ENCODE measurements around the gene NOX5. TPM values are rescaled to one million over a fixed set of nuclear protein-coding genes. Genes with fewer than 3 reads are reported as not detected.
"Not testable (repeated sequence)": the region's sequence is repeated elsewhere in the genome, so short reads cannot be mapped to it uniquely, and the experiment has no call there.

The NOX5 gene
- total RNA-seq, 1 donor from 2014 or later = 0.14 TPM

DNA sequence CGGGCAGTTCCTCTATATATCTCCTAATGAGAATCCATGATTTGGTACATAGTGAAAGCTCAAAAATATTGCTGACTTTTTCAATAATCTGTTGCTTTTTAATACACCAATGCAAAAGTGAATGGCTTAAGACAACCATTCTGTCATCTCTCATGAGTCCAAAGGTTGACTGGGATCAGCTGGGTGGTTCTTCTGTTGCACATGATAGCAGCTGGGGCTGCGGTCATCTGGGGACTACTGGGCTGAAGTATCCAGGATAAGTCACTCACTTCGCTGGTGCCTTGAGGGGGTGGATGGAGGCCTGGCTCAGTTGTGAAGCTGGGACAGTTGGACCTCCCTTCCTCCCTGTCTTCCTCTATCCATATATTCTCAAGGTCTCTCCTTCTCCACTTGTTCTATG is 53.7 kb downstream of the NOX5 start:
- ATAC-seq = no peak
- TF ChIP-seq, protein P1, sequence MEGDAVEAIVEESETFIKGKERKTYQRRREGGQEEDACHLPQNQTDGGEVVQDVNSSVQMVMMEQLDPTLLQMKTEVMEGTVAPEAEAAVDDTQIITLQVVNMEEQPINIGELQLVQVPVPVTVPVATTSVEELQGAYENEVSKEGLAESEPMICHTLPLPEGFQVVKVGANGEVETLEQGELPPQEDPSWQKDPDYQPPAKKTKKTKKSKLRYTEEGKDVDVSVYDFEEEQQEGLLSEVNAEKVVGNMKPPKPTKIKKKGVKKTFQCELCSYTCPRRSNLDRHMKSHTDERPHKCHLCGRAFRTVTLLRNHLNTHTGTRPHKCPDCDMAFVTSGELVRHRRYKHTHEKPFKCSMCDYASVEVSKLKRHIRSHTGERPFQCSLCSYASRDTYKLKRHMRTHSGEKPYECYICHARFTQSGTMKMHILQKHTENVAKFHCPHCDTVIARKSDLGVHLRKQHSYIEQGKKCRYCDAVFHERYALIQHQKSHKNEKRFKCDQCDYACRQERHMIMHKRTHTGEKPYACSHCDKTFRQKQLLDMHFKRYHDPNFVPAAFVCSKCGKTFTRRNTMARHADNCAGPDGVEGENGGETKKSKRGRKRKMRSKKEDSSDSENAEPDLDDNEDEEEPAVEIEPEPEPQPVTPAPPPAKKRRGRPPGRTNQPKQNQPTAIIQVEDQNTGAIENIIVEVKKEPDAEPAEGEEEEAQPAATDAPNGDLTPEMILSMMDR (IDR thresholded peaks at IDR 0.05) = no peak

DNA sequence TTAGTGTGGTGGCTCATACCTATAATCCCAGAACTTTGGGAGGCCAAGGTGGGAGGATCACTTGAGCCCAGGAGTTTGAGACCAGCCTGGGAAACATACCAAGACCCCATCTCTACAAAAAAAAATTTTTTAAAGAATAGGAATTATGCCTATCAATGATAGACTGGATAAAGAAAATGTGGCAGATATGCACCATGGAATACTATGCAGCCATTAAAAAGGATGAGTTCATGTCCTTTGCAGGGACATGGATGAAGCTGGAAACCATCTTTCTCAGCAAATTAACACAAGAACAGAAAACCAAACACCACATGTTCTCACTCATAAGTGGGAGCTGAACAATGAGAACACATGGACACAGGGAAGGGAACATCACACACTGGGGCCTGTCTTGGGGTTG is 54.8 kb downstream of the NOX5 start:
- DNase-seq; H3K27ac ChIP-seq; intact Hi-C loops (cut with DNase I); ATAC-seq; H3K4me3 ChIP-seq; H3K36me3 ChIP-seq; H3K27me3 ChIP-seq; H3K4me1 ChIP-seq; H3K9me3 ChIP-seq: not testable (repeated sequence)

More for the DNA sequence above, 53.7 kb downstream of the NOX5 start:
- Histone ChIP-seq H3K36me3 (no peaks in the 10 kb centered on the region), H3K27me3 (no peaks in the 10 kb centered on the region), H3K4me1 (no peaks in the 10 kb centered on the region), H3K4me3 (no peak overlapping the region), H3K27ac (no peak overlapping the region), H3K9me3 (no peaks in the 10 kb centered on the region)
- no peak for DNase-seq
- intact Hi-C loops (cut with DNase I) = no loop called here

- ATAC-seq (no peak), DNase-seq (no peak)
- intact Hi-C loops (cut with DNase I) = no loop called here
- H3K27ac ChIP-seq = no peak overlapping the region
- TF ChIP-seq, protein P1 (IDR thresholded peaks at IDR 0.05) = no peak
- no peak overlapping the region for H3K4me3 ChIP-seq
- no peaks in the 10 kb centered on the region for H3K9me3 ChIP-seq
- no peaks in the 10 kb centered on the region for H3K27me3 ChIP-seq
- H3K36me3 ChIP-seq = no peaks in the 10 kb centered on the region
- H3K4me1 ChIP-seq = peaks cover 5% of the 10 kb centered on the region
Observed at GRCh38 chr15:69069996-69070395, 55.5 kb downstream of the NOX5 start.

DNA sequence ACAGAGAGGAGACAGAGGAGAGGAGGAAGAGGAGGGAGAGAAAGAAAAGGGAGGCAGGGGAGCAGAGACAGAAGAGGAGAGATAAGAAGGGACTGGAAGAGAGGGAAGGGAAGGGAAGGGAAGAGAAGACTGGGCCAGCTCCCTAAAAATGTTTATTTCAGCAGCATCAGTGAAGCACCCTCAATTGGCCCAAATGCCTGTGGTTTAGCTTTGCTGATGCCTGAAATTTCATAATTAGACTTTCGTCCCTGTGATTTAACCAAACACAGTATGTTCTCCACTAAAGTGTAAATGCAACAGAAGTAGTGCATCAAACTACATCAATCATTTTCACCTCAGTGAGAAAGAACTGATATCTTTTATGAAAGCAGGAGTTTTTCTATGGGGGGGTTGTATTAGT is 55.9 kb downstream of the NOX5 start:
- no peak for ATAC-seq
- H3K27ac ChIP-seq = no peak overlapping the region

DNA sequence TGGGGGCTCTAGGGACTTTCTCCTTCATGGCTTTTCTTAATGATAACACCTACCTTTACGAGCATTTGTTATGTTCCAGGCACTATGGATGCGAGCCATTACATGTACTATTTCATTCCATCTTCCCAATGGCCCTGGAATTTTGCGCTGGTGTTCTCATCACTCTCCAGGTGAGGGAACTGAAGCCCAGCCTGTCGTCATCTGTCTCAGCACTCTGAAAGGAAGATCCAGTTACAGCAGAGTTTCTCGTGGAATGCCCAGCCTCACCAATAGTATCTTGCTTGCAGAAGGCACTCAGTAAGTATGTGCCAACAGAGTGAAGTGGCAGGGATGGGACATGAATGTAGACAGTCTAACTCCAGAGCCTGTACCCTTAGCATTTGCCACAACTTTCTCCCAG is 56.8 kb downstream of the NOX5 start:
- Histone ChIP-seq H3K27ac (no peak overlapping the region), H3K9me3 (no peaks in the 10 kb centered on the region), H3K4me3 (no peak overlapping the region), H3K36me3 (no peaks in the 10 kb centered on the region), H3K27me3 (no peaks in the 10 kb centered on the region), H3K4me1 (peaks cover 13% of the 10 kb centered on the region)
- DNase-seq (no peak), ATAC-seq (no peak)
- TF ChIP-seq, protein P1 (IDR thresholded peaks at IDR 0.05) = no peak
- intact Hi-C loops (cut with DNase I) = no loop called here

More for the DNA sequence above, 55.9 kb downstream of the NOX5 start:
- H3K27me3 ChIP-seq = no peaks in the 10 kb centered on the region
- peaks cover 9% of the 10 kb centered on the region for H3K4me1 ChIP-seq
- no peak overlapping the region for H3K4me3 ChIP-seq
- H3K9me3 ChIP-seq = no peaks in the 10 kb centered on the region
- DNase-seq = no peak
- TF ChIP-seq, protein P1 (IDR thresholded peaks at IDR 0.05) = no peak
- no peaks in the 10 kb centered on the region for H3K36me3 ChIP-seq
- intact Hi-C loops (cut with DNase I) = no loop called here

- DNase-seq = no peak
- no peaks in the 10 kb centered on the region for H3K36me3 ChIP-seq
- H3K27ac ChIP-seq = no peak overlapping the region
- no peak for ATAC-seq
- peaks cover 13% of the 10 kb centered on the region for H3K4me1 ChIP-seq
- no peaks in the 10 kb centered on the region for H3K27me3 ChIP-seq
- intact Hi-C loops (cut with DNase I) = no loop called here
- H3K9me3 ChIP-seq = no peaks in the 10 kb centered on the region
- TF ChIP-seq, protein P1 (IDR thresholded peaks at IDR 0.05) = no peak
- H3K4me3 ChIP-seq = no peak overlapping the region
Observed at GRCh38 chr15:69072906-69073305, 58.4 kb downstream of the NOX5 start.
